Measurements from ENCODE around the gene HOTAIR.

GRCh38 chr12:53941187-53941586 lies 33.6 kb downstream of the HOTAIR start:
- TF ChIP-seq CTCF (IDR thresholded peaks at IDR 0.05; ENCODE audit: extremely low read depth in 1 of 2, insufficient read depth in 1 of 2, low read depth in 1 of 2, low read length in 2 of 2) (no peak), GATA2 (IDR thresholded peaks at IDR 0.05; ENCODE audit: insufficient read depth, insufficient read length, low read depth, low read length) (no peak), POLR2A (IDR thresholded peaks at IDR 0.05; ENCODE audit: low read depth, low read length) (no peak), POLR2AphosphoS5 (IDR thresholded peaks at IDR 0.05; ENCODE audit: insufficient read depth, low read depth, low read length) (no peak), MYC (IDR thresholded peaks at IDR 0.05; ENCODE audit: low read depth, low read length) (no peak), EZH2 (IDR thresholded peaks at IDR 0.05; ENCODE audit: borderline replicate concordance, low read depth, low read length, severe bottlenecking) (no peak), MAX (IDR thresholded peaks at IDR 0.05; ENCODE audit: insufficient read depth, insufficient read length) (no peak), FOS (IDR thresholded peaks at IDR 0.05; ENCODE audit: borderline replicate concordance, insufficient read depth, low read length) (no peak), JUN (IDR thresholded peaks at IDR 0.05; ENCODE audit: borderline replicate concordance, insufficient read depth, insufficient read length, low read depth) (no peak)
